IPS DF 6.9 (cell line): Measurements from ENCODE around the gene CFAP97D2.
"Not testable (repeated sequence)": the region's sequence is repeated elsewhere in the genome, so short reads cannot be mapped to it uniquely, and the experiment has no call there.

ENCODE experiments used
- DNase-seq: peaks from one replicate; pipeline ENCODE4 v3.0.0-alpha.2; 2013; ENCODE audit warnings: low read depth, low spot score
- H3K27ac ChIP-seq: one replicate; pipeline ENCODE4 v1.5.1; 2013; ENCODE audit warnings: low read length, control low read depth
- H3K27me3 ChIP-seq: 2 replicates; pipeline ENCODE4 v1.6.1; 2013; ENCODE audit warnings: mild to moderate bottlenecking, low read length; ENCODE audit not compliant: control insufficient read depth, insufficient read depth
- H3K36me3 ChIP-seq: 2 replicates; pipeline ENCODE4 v1.6.1; 2013; ENCODE audit warnings: low read length; ENCODE audit not compliant: control insufficient read depth, insufficient read depth
- H3K4me1 ChIP-seq: 2 replicates; pipeline ENCODE4 v1.6.1; 2013; ENCODE audit warnings: low read length; ENCODE audit not compliant: control insufficient read depth, insufficient read depth
- H3K4me3 ChIP-seq: 2 replicates; pipeline ENCODE4 v1.5.1; 2013; ENCODE audit warnings: mild to moderate bottlenecking, low read length
- H3K9me3 ChIP-seq: 2 replicates; pipeline ENCODE4 v1.6.1; 2013; ENCODE audit warnings: low read length, inconsistent platforms; ENCODE audit not compliant: control insufficient read depth, insufficient read depth
- WGBS: extraction: QIAGEN DNeasy Blood & Tissue Kit; methylation state at CpG from one replicate; pipeline ENCODE4 v1.1.7; 2013; ENCODE audit warnings: mixed read lengths, missing lambda C conversion rate; ENCODE audit not compliant: insufficient read length, insufficient coverage; 5-methylcytosine and 5-hydroxymethylcytosine counted together

CFAP97D2 gene

DNA sequence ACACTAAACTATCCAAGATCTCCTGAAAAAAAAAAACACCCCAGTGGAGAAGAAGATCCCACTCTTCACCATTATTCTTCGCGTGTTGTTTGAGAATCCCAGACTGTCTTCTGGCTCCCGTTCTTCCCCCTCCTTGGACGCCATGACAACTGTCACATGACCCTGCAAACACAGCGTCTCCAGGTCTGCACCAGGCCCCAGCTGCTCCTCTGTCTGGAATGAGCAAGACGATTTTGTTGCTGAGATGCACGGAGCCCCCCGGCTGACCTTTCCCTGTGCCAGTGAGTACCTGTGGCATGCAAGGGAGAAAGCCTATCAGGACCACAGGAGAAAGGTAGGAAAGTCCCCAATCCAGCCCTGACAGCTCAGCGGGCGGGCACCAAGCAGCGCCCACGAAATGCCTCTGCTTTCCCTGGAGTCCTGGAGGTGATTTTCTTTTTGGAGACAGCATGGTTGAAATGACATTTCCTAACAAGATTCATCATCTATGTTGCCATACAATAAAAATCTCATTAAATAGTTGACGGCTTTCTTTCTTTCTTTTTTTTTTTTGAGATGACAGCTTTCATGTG, at the start of gene CFAP97D2:
Gene CFAP97D2, plus strand, starts transcription at position 171 of the 572 bp plus-strand sequence. Its CDS starts 74 bp downstream, at position 245.
- no peak within 1 kb of the TSS for H3K27ac ChIP-seq
- H3K4me1 ChIP-seq: no peaks in the 10 kb centered on the region; the same call in 1 of the 2 replicates
- no peaks in the 10 kb centered on the region for H3K36me3 ChIP-seq
- no peak within 1 kb of the TSS for H3K4me3 ChIP-seq
- no peaks in the 10 kb centered on the region for H3K27me3 ChIP-seq
- no CpG with 5 or more reads among the region's 13 CpGs for WGBS
- H3K9me3 ChIP-seq: no peaks in the 10 kb centered on the region
- no peak for DNase-seq

GRCh38 chr13:114129649-114130062, 49.4 kb upstream of the CFAP97D2 start:
- H3K4me3 ChIP-seq: no peak overlapping the region

DNA sequence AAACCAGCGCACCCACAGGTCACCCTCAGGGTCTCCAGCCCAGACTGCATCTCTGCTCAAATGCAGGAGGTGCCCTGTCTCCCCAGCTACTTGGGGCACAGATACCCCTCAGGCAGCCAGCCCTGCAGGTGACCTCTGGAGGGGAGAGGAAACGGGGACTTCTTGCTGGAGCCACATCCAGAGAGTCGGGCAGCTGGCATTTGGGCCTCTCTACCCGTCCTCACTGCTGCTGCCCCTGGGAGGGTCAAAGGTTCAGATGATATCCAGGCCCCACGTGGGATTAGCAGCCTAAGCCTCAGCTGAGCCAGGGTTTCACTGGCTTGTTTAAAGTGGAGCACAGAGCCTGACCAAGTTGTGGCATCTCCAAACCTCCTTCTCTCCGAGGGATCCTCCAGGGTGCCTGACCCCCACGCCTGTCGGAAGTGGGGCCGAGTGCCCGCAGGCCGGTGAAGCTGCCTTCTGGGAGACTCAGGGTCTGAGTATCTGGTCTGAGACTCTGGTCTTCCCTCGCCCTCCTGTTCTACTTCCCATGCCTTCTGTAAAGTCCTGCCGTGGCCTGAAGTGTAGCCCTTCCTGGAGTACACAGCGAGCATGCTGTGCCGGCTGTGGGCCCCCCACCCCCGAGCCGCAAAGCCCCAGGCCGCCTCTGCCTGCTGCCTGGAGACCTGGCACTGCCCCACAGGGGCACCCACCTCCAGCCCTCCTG, 48.8 kb upstream of the CFAP97D2 start:
- no peak for DNase-seq
- Histone ChIP-seq H3K9me3 (no peaks in the 10 kb centered on the region), H3K4me3 (no peak overlapping the region), H3K4me1 (peaks cover 20% of the 10 kb centered on the region), H3K27ac (no peak overlapping the region), H3K36me3 (no peaks in the 10 kb centered on the region), H3K27me3 (no peaks in the 10 kb centered on the region)
- no CpG with 5 or more reads among the region's 18 CpGs for WGBS

More at GRCh38 chr13:114129649-114130062, 49.4 kb upstream of the CFAP97D2 start:
- Histone ChIP-seq H3K36me3 (no peaks in the 10 kb centered on the region), H3K4me1 (peaks cover 19% of the 10 kb centered on the region), H3K27me3 (no peaks in the 10 kb centered on the region), H3K9me3 (no peaks in the 10 kb centered on the region), H3K27ac (no peak overlapping the region)
- DNase-seq: no peak
- WGBS: no CpG with 5 or more reads among the region's 9 CpGs

GRCh38 chr13:114130837-114131582, 48.0 kb upstream of the CFAP97D2 start:
- DNase-seq: no peak
- H3K27me3 ChIP-seq: no peaks in the 10 kb centered on the region
- H3K36me3 ChIP-seq: no peaks in the 10 kb centered on the region
- no peaks in the 10 kb centered on the region for H3K9me3 ChIP-seq
- H3K27ac ChIP-seq: no peak overlapping the region
- peak overlapping the region; percentile 67; the same call in 1 of the 2 replicates for H3K4me3 ChIP-seq
- peaks cover 21% of the 10 kb centered on the region for H3K4me1 ChIP-seq
- WGBS: no CpG with 5 or more reads among the region's 30 CpGs

DNA sequence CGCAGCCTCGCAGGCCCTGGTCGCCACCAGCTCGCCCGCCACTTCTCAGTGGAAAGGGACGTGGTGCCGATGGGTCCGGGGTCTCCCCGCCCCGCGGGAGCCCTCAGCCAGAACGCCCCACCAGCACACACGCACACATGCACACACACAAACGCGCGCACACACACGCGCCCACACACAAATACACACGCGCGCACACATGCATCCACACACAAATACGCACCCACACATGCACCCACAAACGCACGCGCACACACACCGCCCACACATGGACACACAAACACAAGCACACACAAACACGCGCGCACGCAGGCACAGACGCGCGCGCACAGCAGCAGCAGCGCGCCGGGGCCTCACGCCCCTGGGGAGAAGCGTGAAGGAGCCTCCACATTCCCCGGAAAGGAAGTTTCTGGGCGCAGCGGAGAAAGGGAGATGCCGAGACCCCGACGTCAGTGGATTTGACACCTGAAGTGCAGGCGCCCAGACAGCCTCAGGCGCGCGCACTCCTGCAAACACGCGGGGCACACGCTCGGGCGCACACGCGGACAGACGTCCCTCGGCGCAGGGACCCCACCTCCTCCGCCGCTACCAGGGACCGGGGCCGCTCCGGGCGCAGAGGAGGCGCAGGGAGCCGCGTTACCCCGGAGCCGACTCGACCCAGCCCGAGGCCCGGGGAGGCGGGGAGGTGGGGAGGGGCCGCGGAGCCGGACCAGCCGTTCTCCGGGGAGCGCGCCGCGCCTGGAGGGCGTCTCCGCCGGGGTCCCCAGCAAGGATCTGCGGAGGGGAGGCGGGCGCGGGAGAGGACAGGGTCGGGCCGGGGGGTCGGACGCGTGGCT, 47.3 kb upstream of the CFAP97D2 start:
- Histone ChIP-seq H3K4me1 (peaks cover 19% of the 10 kb centered on the region), H3K36me3 (no peaks in the 10 kb centered on the region), H3K27ac (no peak overlapping the region), H3K4me3 (peak overlapping the region; percentile 67; the same call in 1 of the 2 replicates), H3K27me3 (no peaks in the 10 kb centered on the region), H3K9me3 (no peaks in the 10 kb centered on the region)
- WGBS: no CpG with 5 or more reads among the region's 95 CpGs
- no peak for DNase-seq

DNA sequence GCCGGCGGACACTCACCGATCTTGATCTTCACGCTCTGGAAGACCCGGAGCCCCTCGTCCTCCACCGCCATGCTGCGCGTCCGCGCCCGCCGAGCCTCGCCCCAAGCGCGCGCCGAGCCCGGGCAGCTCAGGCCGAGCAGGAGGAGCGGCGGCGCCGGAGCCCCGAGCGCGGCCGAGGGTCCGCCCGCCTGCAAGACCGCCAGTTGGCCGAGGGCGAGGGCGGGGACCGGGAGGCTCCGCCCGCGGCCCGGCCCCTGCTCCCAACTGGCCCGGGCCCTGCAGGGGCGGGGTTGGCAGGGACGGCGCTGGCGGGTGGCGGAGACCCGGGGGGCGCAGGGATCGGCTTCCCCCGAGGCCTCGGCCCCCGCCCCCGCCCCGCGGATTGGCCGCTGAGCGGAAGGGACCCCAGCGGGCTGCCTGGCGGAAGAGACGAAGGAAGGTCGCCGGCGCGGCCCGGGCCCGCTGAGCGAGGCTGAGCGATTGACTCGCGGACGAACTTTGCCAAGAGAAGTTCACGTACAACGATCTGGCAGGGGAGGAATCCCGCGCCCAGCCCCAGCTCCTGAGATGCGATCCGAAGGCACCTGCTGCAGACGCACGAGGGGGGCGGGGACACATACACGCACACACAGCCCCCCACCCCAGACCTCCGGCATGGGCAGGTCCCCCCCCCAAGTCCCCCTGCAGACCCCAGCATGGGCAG, 46.5 kb upstream of the CFAP97D2 start, which contains the start of gene RASA3:
Gene RASA3, minus strand, starts transcription at position 205 of the 703 bp plus-strand sequence. Its CDS starts 134 bp downstream, at position 71.
- DNase-seq: no peak
- WGBS: no CpG with 5 or more reads among the region's 81 CpGs
- no peaks in the 10 kb centered on the region for H3K9me3 ChIP-seq
- H3K4me3 ChIP-seq: peak within 1 kb of the TSS; percentile 67; the same call in 1 of the 2 replicates
- no peak within 1 kb of the TSS for H3K27ac ChIP-seq
- H3K4me1 ChIP-seq: peaks cover 17% of the 10 kb centered on the region
- H3K27me3 ChIP-seq: no peaks in the 10 kb centered on the region
- no peaks in the 10 kb centered on the region for H3K36me3 ChIP-seq

DNA sequence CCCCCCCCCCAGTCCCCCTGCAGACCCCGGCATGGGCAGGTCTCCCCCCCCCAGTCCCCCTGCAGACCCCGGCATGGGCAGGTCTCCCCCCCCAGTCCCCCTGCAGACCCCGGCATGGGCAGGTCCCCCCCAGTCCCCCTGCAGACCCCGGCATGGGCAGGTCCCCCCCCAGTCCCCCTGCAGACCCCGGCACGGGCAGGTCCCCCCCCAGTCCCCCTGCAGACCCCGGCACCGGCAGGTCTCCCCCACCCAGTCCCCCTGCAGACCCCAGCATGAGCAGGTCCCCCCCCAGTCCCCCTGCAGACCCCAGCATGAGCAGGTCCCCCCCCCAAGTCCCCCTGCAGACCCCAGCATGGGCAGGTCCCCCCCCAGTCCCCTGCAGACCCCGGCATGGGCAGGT, 45.9 kb upstream of the CFAP97D2 start:
- H3K4me3 ChIP-seq, H3K9me3 ChIP-seq, H3K36me3 ChIP-seq, H3K27ac ChIP-seq, DNase-seq, H3K27me3 ChIP-seq: not testable (repeated sequence)
- no CpG with 5 or more reads among the region's 9 CpGs for WGBS
- H3K4me1 ChIP-seq: peaks cover 15% of the 10 kb centered on the region

- H3K27me3 ChIP-seq, H3K27ac ChIP-seq, DNase-seq, H3K36me3 ChIP-seq, H3K9me3 ChIP-seq, H3K4me3 ChIP-seq: not testable (repeated sequence)
- H3K4me1 ChIP-seq: peaks cover 11% of the 10 kb centered on the region
- WGBS: no CpG with 5 or more reads among the region's 7 CpGs
These were observed 45.5 kb upstream of the CFAP97D2 start for GRCh38 chr13:114133552-114133951.

- no peaks in the 10 kb centered on the region for H3K9me3 ChIP-seq
- 100% methylated on average over 1 of the region's 21 CpGs for WGBS
- no peaks in the 10 kb centered on the region for H3K36me3 ChIP-seq
- no peaks in the 10 kb centered on the region for H3K27me3 ChIP-seq
- DNase-seq: no peak
- H3K27ac ChIP-seq: no peak overlapping the region
- no peak overlapping the region for H3K4me3 ChIP-seq
- peaks cover 8% of the 10 kb centered on the region for H3K4me1 ChIP-seq
These were observed 44.7 kb upstream of the CFAP97D2 start for GRCh38 chr13:114134111-114134943.
